SK-N-SH treated with all-trans-retinoic acid at 6 μM for 48 hours (cell line): ENCODE results near the gene HMGCS1.

Source experiments
- ATAC-seq: fragments of 200-7000 bp; cut with Tn5 transposase; 3 replicates; pipeline ENCODE4 v1.9.1; 2020; ENCODE audit warnings: mild to moderate bottlenecking, moderate library complexity
- ARNTL ChIP-seq: fragments of 450-650 bp; formaldehyde crosslinking; IDR thresholded peaks from 2 replicates; pipeline ENCODE4 v1.5.0; 2020; ENCODE audit warnings: low read depth, mild to moderate bottlenecking, moderate library complexity, borderline replicate concordance
- BACH2 ChIP-seq: fragments of 250-450 bp; sonication (Bioruptor Pico); IDR thresholded peaks from 2 replicates; pipeline ENCODE4 v1.9.0; 2021; ENCODE audit warnings: mild to moderate bottlenecking, borderline replicate concordance
- CSDC2 ChIP-seq: fragments of 250-450 bp; sonication (Bioruptor Pico); IDR thresholded peaks from 2 replicates; pipeline ENCODE4 v1.5.0; 2020; ENCODE audit warnings: mild to moderate bottlenecking, moderate library complexity
- ESRRG ChIP-seq: fragments of 250-450 bp; sonication (Bioruptor Pico); IDR thresholded peaks from 2 replicates; pipeline ENCODE4 v1.6.1; 2021; ENCODE audit warnings: mild to moderate bottlenecking
- GLIS3 ChIP-seq: fragments of 250-450 bp; sonication (Bioruptor Pico); IDR thresholded peaks from 2 replicates; pipeline ENCODE4 v1.5.0; 2020; ENCODE audit warnings: mild to moderate bottlenecking, moderate library complexity
- ISL1 ChIP-seq: fragments of 250-450 bp; sonication (Bioruptor Pico); IDR thresholded peaks from 2 replicates; pipeline ENCODE4 v2.1.2; 2022; ENCODE audit warnings: mild to moderate bottlenecking, moderate library complexity
- OSR1 ChIP-seq: fragments of 250-450 bp; sonication (Bioruptor Pico); IDR thresholded peaks from 2 replicates; pipeline ENCODE4 v1.8.0; 2022; ENCODE audit warnings: moderate library complexity, mild to moderate bottlenecking, inconsistent platforms
- PPARA ChIP-seq: fragments of 250-450 bp; sonication (Bioruptor Pico); IDR thresholded peaks from 2 replicates; pipeline ENCODE4 v1.5.0; 2020; ENCODE audit warnings: mild to moderate bottlenecking, borderline replicate concordance
- RARB ChIP-seq: fragments of 250-450 bp; sonication (Bioruptor Pico); IDR thresholded peaks from 2 replicates; pipeline ENCODE4 v1.8.0; 2021; ENCODE audit warnings: mild to moderate bottlenecking, moderate library complexity
- SNAI2 ChIP-seq: fragments of 250-450 bp; sonication (Bioruptor Pico); IDR thresholded peaks from 2 replicates; pipeline ENCODE4 v1.5.0; 2020; ENCODE audit warnings: mild to moderate bottlenecking, moderate library complexity
- TOX ChIP-seq: fragments of 250-450 bp; sonication (Bioruptor Pico); IDR thresholded peaks from 2 replicates; pipeline ENCODE4 v1.8.0; 2021; ENCODE audit warnings: mild to moderate bottlenecking, moderate library complexity, borderline replicate concordance
- ZC3H10 ChIP-seq: fragments of 250-450 bp; sonication (Bioruptor Pico); IDR thresholded peaks from 2 replicates; pipeline ENCODE4 v1.5.1; 2021; ENCODE audit warnings: mild to moderate bottlenecking, moderate library complexity
- ZFP3 ChIP-seq: fragments of 250-450 bp; sonication (Bioruptor Pico); IDR thresholded peaks from 2 replicates; pipeline ENCODE4 v1.5.0; 2020; ENCODE audit warnings: mild to moderate bottlenecking, moderate library complexity
- ZFP30 ChIP-seq: fragments of 450-650 bp; formaldehyde crosslinking; IDR thresholded peaks from 2 replicates; pipeline ENCODE4 v1.5.0; 2022; ENCODE audit warnings: mild to moderate bottlenecking, moderate library complexity
- ZNF70 ChIP-seq: fragments of 450-650 bp; formaldehyde crosslinking; IDR thresholded peaks from 2 replicates; pipeline ENCODE4 v1.5.0; 2020; ENCODE audit warnings: mild to moderate bottlenecking, moderate library complexity
- ZNF8 ChIP-seq: fragments of 450-650 bp; formaldehyde crosslinking; IDR thresholded peaks from 2 replicates; pipeline ENCODE4 v1.5.0; 2020; ENCODE audit warnings: mild to moderate bottlenecking, moderate library complexity
- TF ChIP-seq, protein P1 (sequence below): fragments of 250-450 bp; sonication (Bioruptor Pico); IDR thresholded peaks from 2 replicates; pipeline ENCODE4 v1.5.0; 2020; ENCODE audit warnings: mild to moderate bottlenecking, moderate library complexity
- TF ChIP-seq, protein P2 (sequence below): fragments of 250-450 bp; sonication (Bioruptor Pico); IDR thresholded peaks from 2 replicates; pipeline ENCODE4 v1.5.1; 2021; ENCODE audit warnings: mild to moderate bottlenecking, moderate library complexity
- TF ChIP-seq, protein P3 (sequence below): fragments of 250-450 bp; sonication (Bioruptor Pico); IDR thresholded peaks from 2 replicates; pipeline ENCODE4 v1.5.1; 2020; ENCODE audit warnings: low read depth, mild to moderate bottlenecking, moderate library complexity
- TF ChIP-seq, protein P4 (sequence below): fragments of 250-450 bp; sonication (Bioruptor Pico); IDR thresholded peaks from 2 replicates; pipeline ENCODE4 v1.8.0; 2021; ENCODE audit warnings: low read depth, mild to moderate bottlenecking, moderate library complexity, borderline replicate concordance

Gene HMGCS1

DNA sequence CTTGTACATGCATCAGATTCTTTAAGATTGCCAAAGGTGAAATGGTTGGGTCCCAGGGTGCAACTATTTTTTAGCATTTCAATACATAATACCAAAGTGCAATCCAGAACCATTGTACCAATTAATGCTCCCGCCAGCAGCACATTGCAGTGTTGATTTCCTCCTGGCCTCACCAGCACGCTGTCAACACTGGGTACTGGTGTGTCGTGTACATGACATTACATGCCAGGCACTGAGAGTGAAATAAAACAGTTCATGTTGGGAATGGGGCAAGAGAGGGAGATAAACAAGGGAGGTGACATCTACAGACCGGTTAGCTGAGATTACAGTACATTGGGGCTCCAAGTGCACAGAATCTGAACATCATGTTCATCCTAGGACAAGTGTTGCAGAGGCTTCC is 37.8 kb downstream of the HMGCS1 start:
- TF ChIP-seq ISL1 (CRISPR knock-in tag) (no peak), SNAI2 (CRISPR knock-in tag) (no peak), OSR1 (no peak), ZNF8 (CRISPR knock-in tag) (no peak), TOX (CRISPR knock-in tag) (no peak), ZFP30 (CRISPR knock-in tag) (no peak), PPARA (CRISPR knock-in tag) (no peak), ZNF70 (CRISPR knock-in tag) (no peak), CSDC2 (CRISPR knock-in tag) (no peak), ARNTL (CRISPR knock-in tag) (no peak), GLIS3 (CRISPR knock-in tag) (no peak), BACH2 (CRISPR knock-in tag) (no peak), ZFP3 (CRISPR knock-in tag) (no peak), ESRRG (no peak)
- TF ChIP-seq, protein P1, sequence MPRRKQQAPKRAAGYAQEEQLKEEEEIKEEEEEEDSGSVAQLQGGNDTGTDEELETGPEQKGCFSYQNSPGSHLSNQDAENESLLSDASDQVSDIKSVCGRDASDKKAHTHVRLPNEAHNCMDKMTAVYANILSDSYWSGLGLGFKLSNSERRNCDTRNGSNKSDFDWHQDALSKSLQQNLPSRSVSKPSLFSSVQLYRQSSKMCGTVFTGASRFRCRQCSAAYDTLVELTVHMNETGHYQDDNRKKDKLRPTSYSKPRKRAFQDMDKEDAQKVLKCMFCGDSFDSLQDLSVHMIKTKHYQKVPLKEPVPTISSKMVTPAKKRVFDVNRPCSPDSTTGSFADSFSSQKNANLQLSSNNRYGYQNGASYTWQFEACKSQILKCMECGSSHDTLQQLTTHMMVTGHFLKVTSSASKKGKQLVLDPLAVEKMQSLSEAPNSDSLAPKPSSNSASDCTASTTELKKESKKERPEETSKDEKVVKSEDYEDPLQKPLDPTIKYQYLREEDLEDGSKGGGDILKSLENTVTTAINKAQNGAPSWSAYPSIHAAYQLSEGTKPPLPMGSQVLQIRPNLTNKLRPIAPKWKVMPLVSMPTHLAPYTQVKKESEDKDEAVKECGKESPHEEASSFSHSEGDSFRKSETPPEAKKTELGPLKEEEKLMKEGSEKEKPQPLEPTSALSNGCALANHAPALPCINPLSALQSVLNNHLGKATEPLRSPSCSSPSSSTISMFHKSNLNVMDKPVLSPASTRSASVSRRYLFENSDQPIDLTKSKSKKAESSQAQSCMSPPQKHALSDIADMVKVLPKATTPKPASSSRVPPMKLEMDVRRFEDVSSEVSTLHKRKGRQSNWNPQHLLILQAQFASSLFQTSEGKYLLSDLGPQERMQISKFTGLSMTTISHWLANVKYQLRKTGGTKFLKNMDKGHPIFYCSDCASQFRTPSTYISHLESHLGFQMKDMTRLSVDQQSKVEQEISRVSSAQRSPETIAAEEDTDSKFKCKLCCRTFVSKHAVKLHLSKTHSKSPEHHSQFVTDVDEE (CRISPR knock-in tag): no peak
- TF ChIP-seq, protein P2, sequence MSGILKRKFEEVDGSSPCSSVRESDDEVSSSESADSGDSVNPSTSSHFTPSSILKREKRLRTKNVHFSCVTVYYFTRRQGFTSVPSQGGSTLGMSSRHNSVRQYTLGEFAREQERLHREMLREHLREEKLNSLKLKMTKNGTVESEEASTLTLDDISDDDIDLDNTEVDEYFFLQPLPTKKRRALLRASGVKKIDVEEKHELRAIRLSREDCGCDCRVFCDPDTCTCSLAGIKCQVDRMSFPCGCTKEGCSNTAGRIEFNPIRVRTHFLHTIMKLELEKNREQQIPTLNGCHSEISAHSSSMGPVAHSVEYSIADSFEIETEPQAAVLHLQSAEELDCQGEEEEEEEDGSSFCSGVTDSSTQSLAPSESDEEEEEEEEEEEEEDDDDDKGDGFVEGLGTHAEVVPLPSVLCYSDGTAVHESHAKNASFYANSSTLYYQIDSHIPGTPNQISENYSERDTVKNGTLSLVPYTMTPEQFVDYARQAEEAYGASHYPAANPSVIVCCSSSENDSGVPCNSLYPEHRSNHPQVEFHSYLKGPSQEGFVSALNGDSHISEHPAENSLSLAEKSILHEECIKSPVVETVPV: no peak
- TF ChIP-seq, protein P3, sequence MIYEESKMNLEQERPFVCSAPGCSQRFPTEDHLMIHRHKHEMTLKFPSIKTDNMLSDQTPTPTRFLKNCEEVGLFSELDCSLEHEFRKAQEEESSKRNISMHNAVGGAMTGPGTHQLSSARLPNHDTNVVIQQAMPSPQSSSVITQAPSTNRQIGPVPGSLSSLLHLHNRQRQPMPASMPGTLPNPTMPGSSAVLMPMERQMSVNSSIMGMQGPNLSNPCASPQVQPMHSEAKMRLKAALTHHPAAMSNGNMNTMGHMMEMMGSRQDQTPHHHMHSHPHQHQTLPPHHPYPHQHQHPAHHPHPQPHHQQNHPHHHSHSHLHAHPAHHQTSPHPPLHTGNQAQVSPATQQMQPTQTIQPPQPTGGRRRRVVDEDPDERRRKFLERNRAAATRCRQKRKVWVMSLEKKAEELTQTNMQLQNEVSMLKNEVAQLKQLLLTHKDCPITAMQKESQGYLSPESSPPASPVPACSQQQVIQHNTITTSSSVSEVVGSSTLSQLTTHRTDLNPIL (CRISPR knock-in tag): no peak
- ATAC-seq: no peak

DNA sequence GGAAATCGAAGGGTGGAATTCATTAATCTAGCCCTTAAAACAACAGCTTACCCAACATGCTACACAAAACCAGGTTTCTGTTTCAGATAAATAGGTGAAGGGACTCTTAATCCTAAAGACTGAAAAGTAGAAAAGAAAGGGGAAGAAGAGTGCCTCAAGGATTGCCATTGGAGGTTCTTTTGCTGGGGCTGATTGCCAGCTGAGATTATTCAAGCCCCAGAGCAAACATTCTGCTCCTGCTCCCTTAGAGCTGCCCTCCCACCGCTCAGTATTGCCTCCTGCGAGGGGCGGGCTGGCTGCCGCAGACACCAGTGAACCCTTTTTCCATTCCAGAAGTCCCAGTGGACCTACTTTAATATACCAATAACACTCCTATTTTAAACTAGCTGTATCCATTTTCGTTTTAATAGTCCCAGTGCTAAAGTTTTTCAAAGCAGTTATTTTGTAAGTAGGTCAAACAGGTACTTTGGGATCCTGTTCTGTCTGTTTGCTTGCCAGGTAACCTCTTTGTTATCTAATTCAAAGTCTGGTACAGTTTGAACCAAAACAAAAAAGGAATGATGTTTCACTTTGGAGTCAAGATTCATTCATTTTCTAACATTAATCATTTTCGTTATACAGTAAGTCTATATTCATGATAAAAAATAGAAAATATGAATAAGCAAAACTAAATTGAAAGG is 38.6 kb downstream of the HMGCS1 start:
- TF ChIP-seq SNAI2 (CRISPR knock-in tag) (no peak), ZC3H10 (no peak)
- ATAC-seq: no peak

DNA sequence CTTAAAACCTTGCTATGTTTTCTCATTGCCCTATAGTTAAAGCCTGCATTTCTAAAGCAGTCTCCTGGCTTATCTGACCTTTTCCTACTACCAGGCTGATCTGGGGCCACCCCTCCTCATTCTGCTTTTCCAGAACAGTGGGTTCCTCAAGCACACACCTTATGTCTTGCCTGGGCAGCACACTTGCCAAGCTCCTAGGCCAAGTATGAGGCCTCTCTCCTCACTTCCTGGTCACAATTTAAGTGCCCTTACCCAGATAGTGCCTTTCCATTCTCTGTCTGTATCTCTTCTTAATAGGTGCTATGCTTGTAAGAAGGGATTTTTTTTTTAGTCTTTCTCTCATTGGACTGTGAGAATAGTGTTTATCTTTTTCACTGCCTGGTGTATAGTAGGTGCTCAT is 39.7 kb downstream of the HMGCS1 start:
- TF ChIP-seq ZC3H10 (no peak), ZNF8 (CRISPR knock-in tag) (no peak), ZFP30 (CRISPR knock-in tag) (no peak), PPARA (CRISPR knock-in tag) (no peak), RARB (CRISPR knock-in tag) (no peak), GLIS3 (CRISPR knock-in tag) (no peak), ISL1 (CRISPR knock-in tag) (no peak), ZNF70 (CRISPR knock-in tag) (no peak), SNAI2 (CRISPR knock-in tag) (no peak)
- TF ChIP-seq, protein P4, sequence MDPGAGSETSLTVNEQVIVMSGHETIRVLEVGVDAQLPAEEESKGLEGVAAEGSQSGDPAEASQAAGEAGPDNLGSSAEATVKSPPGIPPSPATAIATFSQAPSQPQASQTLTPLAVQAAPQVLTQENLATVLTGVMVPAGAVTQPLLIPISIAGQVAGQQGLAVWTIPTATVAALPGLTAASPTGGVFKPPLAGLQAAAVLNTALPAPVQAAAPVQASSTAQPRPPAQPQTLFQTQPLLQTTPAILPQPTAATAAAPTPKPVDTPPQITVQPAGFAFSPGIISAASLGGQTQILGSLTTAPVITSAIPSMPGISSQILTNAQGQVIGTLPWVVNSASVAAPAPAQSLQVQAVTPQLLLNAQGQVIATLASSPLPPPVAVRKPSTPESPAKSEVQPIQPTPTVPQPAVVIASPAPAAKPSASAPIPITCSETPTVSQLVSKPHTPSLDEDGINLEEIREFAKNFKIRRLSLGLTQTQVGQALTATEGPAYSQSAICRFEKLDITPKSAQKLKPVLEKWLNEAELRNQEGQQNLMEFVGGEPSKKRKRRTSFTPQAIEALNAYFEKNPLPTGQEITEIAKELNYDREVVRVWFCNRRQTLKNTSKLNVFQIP (CRISPR knock-in tag): no peak
- TF ChIP-seq, protein P1 (CRISPR knock-in tag): no peak
- TF ChIP-seq, protein P2: no peak
- no peak for ATAC-seq
